ENCODE results near the gene VAX1. TPM values are rescaled to one million over a fixed set of nuclear protein-coding genes. Genes with fewer than 3 reads are reported as not detected.

Gene VAX1
- polyA plus RNA-seq, 1 experiment: not detected

GRCh38 chr10:117112220-117112619 lies 25.9 kb downstream of the VAX1 start:
- Histone ChIP-seq H3K4me3 (ENCODE audit: low read depth, low read length) (no peak overlapping the region), H3K27me3 (ENCODE audit: control insufficient read depth, insufficient read depth, low read length) (no peaks in the 10 kb centered on the region), H3K9me3 (ENCODE audit: control insufficient read depth, insufficient read depth, low read length) (no peaks in the 10 kb centered on the region), H3K27ac (ENCODE audit: low read depth, low read length) (no peak overlapping the region)
- CTCF ChIA-PET: interaction anchor here (1.0 kb wide), 1 partner anchor 10 kb away, joined by 3 read pairs; no protein-coding TSS in a partner anchor
- no peak for DNase-seq (ENCODE audit: low read depth, low spot score)
- TF ChIP-seq CTCF (IDR thresholded peaks at IDR 0.05; ENCODE audit: low read depth, low read length): peak; percentile 50
- POLR2A ChIA-PET: no interaction called here

GRCh38 chr10:117107238-117107637 lies 30.8 kb downstream of the VAX1 start:
- CTCF ChIA-PET: interaction anchor here (1.5 kb wide), 1 partner anchor 68 kb away, joined by 3 read pairs; no protein-coding TSS in a partner anchor
- no peaks in the 10 kb centered on the region for H3K27me3 ChIP-seq (ENCODE audit: control insufficient read depth, insufficient read depth, low read length)
- no peak overlapping the region for H3K4me3 ChIP-seq (ENCODE audit: low read depth, low read length)
- H3K27ac ChIP-seq (ENCODE audit: low read depth, low read length): no peak overlapping the region
- POLR2A ChIA-PET: no interaction called here
- DNase-seq (ENCODE audit: low read depth, low spot score): no peak
- H3K9me3 ChIP-seq (ENCODE audit: control insufficient read depth, insufficient read depth, low read length): no peaks in the 10 kb centered on the region
- TF ChIP-seq CTCF (IDR thresholded peaks at IDR 0.05; ENCODE audit: low read depth, low read length): no peak

GRCh38 chr10:117096599-117097201 lies 41.4 kb downstream of the VAX1 start:
- POLR2A ChIA-PET: interaction anchor here (0.6 kb wide), 1 partner anchor 58 kb away, joined by 3 read pairs; no protein-coding TSS in a partner anchor
- H3K4me3 ChIP-seq (ENCODE audit: low read depth, low read length): no peak overlapping the region
- TF ChIP-seq CTCF (IDR thresholded peaks at IDR 0.05; ENCODE audit: low read depth, low read length): no peak
- H3K27me3 ChIP-seq (ENCODE audit: control insufficient read depth, insufficient read depth, low read length): peaks cover 2% of the 10 kb centered on the region
- no peak for DNase-seq (ENCODE audit: low read depth, low spot score)
- no peak overlapping the region for H3K27ac ChIP-seq (ENCODE audit: low read depth, low read length)
- CTCF ChIA-PET: no interaction called here
- H3K9me3 ChIP-seq (ENCODE audit: control insufficient read depth, insufficient read depth, low read length): no peaks in the 10 kb centered on the region

GRCh38 chr10:117094856-117095255 lies 43.2 kb downstream of the VAX1 start:
- Histone ChIP-seq H3K27ac (ENCODE audit: low read depth, low read length) (no peak overlapping the region), H3K4me3 (ENCODE audit: low read depth, low read length) (no peak overlapping the region), H3K27me3 (ENCODE audit: control insufficient read depth, insufficient read depth, low read length) (peaks cover 2% of the 10 kb centered on the region), H3K9me3 (ENCODE audit: control insufficient read depth, insufficient read depth, low read length) (no peaks in the 10 kb centered on the region)
- DNase-seq (ENCODE audit: low read depth, low spot score): no peak
- ChIA-PET POLR2A (no interaction called here), CTCF (no interaction called here)
- TF ChIP-seq CTCF (IDR thresholded peaks at IDR 0.05; ENCODE audit: low read depth, low read length): no peak

GRCh38 chr10:117092386-117092785 lies 45.7 kb downstream of the VAX1 start:
- no peak overlapping the region for H3K4me3 ChIP-seq (ENCODE audit: low read depth, low read length)
- ChIA-PET CTCF (no interaction called here), POLR2A (no interaction called here)
- no peak for TF ChIP-seq CTCF (IDR thresholded peaks at IDR 0.05; ENCODE audit: low read depth, low read length)
- peaks cover 2% of the 10 kb centered on the region for H3K27me3 ChIP-seq (ENCODE audit: control insufficient read depth, insufficient read depth, low read length)
- H3K9me3 ChIP-seq (ENCODE audit: control insufficient read depth, insufficient read depth, low read length): no peaks in the 10 kb centered on the region
- no peak overlapping the region for H3K27ac ChIP-seq (ENCODE audit: low read depth, low read length)
- DNase-seq (ENCODE audit: low read depth, low spot score): no peak
